K562 (cell line): Measurements from ENCODE around the gene UBE2K. TPM values are rescaled to one million over a fixed set of nuclear protein-coding genes. Genes with fewer than 3 reads are reported as not detected.

Experiments
- ATAC-seq: fragments of 200-7000 bp; cut with Tn5 transposase; 3 replicates; pipeline ENCODE4 v1.9.1; 2020; ENCODE audit warnings: moderate library complexity
- BruUV-seq: library from RNA; stranded (reverse); fragments of 400-500 nt; replicated peaks from 2 replicates; lab custom pipeline; 2021; lab: Mats Ljungman, UMichigan
- CTCF ChIA-PET: fragments of 300-600 bp; formaldehyde crosslinking; extraction: SDS; loops from one replicate; lab custom pipeline; 2021; ENCODE audit warnings: low intra/inter-chr PET ratio; lab: Yijun Ruan, JAX
- POLR2A ChIA-PET: fragments of 300-600, 350-650 bp; sonication (Branson Sonifier 250); formaldehyde crosslinking; extraction: SDS; loops from one replicate; lab custom pipeline; 2021; ENCODE audit warnings: antibody characterized with exemption, inconsistent platforms; lab: Yijun Ruan, JAX
- DNase-seq, 4 experiments: peaks; one replicate each; pipeline versions ENCODE4 v3.0.0 to v3.0.0-alpha.2; 2011 to 2018; ENCODE audit warnings: low spot score in 3 of 4, mixed read lengths in 3 of 4; ENCODE audit errors: extremely low read depth in 1 of 4
- FAIRE-seq: peaks from 2 replicates; lab custom pipeline; 2011; peaks lifted over from hg19 to GRCh38; lab: Jason Lieb, UNC
- H2AFZ ChIP-seq: 2 replicates; pipeline ENCODE4 v1.6.0; 2011; ENCODE audit warnings: low read depth, low read length, control low read depth, inconsistent platforms
- H3K27ac ChIP-seq: fragments of 200-600 bp; 3 replicates; pipeline ENCODE4 v1.8.0; 2011; ENCODE audit warnings: low read depth, mild to moderate bottlenecking, control low read depth, inconsistent platforms, low read length, moderate library complexity, mixed read lengths; ENCODE audit errors: extremely low read depth
- H3K27me3 ChIP-seq, 2 experiments: fragments of 300-600 bp in 1 of 2; 2 replicates in 1 of 2; 3 replicates in 1 of 2; pipeline versions ENCODE4 v1.6.0 to v1.8.0; 2011; ENCODE audit warnings: inconsistent platforms in 2 of 2, low read length in 2 of 2, mild to moderate bottlenecking in 1 of 2, mixed read lengths in 1 of 2, moderate library complexity in 1 of 2; ENCODE audit not compliant: control insufficient read depth in 2 of 2, insufficient read depth in 2 of 2
- H3K36me3 ChIP-seq: fragments of 300-600 bp; 3 replicates; pipeline ENCODE4 v1.8.0; 2011; ENCODE audit warnings: mild to moderate bottlenecking, low read length, inconsistent platforms; ENCODE audit not compliant: control insufficient read depth, insufficient read depth
- H3K4me1 ChIP-seq, 2 experiments: fragments of 200-600 bp in 1 of 2; replicated peaks in 1 of 2; 2 replicates in 1 of 2; 3 replicates in 1 of 2; pipeline versions ENCODE4 v1.5.1 to v1.8.0; 2011; ENCODE audit warnings: inconsistent platforms in 2 of 2, low read length in 2 of 2, mild to moderate bottlenecking in 1 of 2, mixed read lengths in 1 of 2, moderate library complexity in 1 of 2; ENCODE audit not compliant: control insufficient read depth in 2 of 2, insufficient read depth in 2 of 2
- H3K4me2 ChIP-seq: 2 replicates; pipeline ENCODE4 v1.6.1; 2011; ENCODE audit warnings: low read length, control low read depth, inconsistent platforms, mixed read lengths; ENCODE audit not compliant: insufficient read depth
- H3K4me3 ChIP-seq: fragments of 200-600 bp; sonication (generic), shearing (Covaris generic); 2 replicates; pipeline ENCODE4 v1.5.1; 2016; ENCODE audit warnings: control low read depth, inconsistent platforms
- H3K79me2 ChIP-seq: fragments of 200-600 bp; 3 replicates; pipeline ENCODE4 v1.8.0; 2011; ENCODE audit warnings: low read length, inconsistent platforms; ENCODE audit not compliant: control insufficient read depth, insufficient read depth
- H3K9ac ChIP-seq, 2 experiments: 2 replicates each; pipeline versions ENCODE4 v1.6.0 to v1.6.1; 2011; ENCODE audit warnings: low read depth in 2 of 2, low read length in 2 of 2, control low read depth in 1 of 2, inconsistent platforms in 1 of 2, mild to moderate bottlenecking in 1 of 2, mixed read lengths in 1 of 2; ENCODE audit not compliant: insufficient read depth in 1 of 2
- H3K9me1 ChIP-seq: one replicate; pipeline ENCODE4 v1.6.0; 2011; ENCODE audit warnings: inconsistent platforms, mild to moderate bottlenecking, low read length, moderate library complexity; ENCODE audit not compliant: control insufficient read depth, insufficient read depth
- H3K9me3 ChIP-seq: replicated peaks from 2 replicates; pipeline ENCODE4 v1.5.1; 2011; ENCODE audit warnings: low read depth, low read length, inconsistent platforms; ENCODE audit not compliant: control insufficient read depth, insufficient read depth
- H4K20me1 ChIP-seq: replicated peaks from 2 replicates; pipeline ENCODE4 v1.6.1; 2011; ENCODE audit warnings: low read length, inconsistent platforms, mixed read lengths; ENCODE audit not compliant: control insufficient read depth, insufficient read depth
- ARID2 ChIP-seq: fragments of 450-650 bp; IDR thresholded peaks from 2 replicates; pipeline ENCODE4 v1.6.1; 2017; ENCODE audit warnings: antibody characterized with exemption, mild to moderate bottlenecking
- ESRRB ChIP-seq: fragments of 250-450 bp; sonication (Bioruptor Pico); IDR thresholded peaks from 2 replicates; pipeline ENCODE4 v1.5.0; 2020; ENCODE audit warnings: mild to moderate bottlenecking, moderate library complexity, borderline replicate concordance
- HDAC3 ChIP-seq: fragments of 450-650 bp; IDR thresholded peaks from 2 replicates; pipeline ENCODE4 v1.6.1; 2018; ENCODE audit warnings: borderline replicate concordance, mild to moderate bottlenecking, moderate library complexity; ENCODE audit not compliant: partially characterized antibody
- NFIC ChIP-seq: fragments of 450-650 bp; IDR thresholded peaks from 2 replicates; pipeline ENCODE4 v1.6.1; 2017; ENCODE audit warnings: mild to moderate bottlenecking, inconsistent platforms
- TEAD4 ChIP-seq, 2 experiments: sonication (generic) in 1 of 2; formaldehyde crosslinking in 1 of 2; IDR thresholded peaks; 2 replicates each; pipeline versions ENCODE4 v1.6.1 to v1.8.0; 2012 to 2022; ENCODE audit warnings: borderline replicate concordance in 1 of 2, inconsistent platforms in 1 of 2, low read length in 1 of 2, mild to moderate bottlenecking in 1 of 2, missing genetic modification reagents in 1 of 2
- YBX1 ChIP-seq: fragments of 450-650 bp; IDR thresholded peaks from 2 replicates; pipeline ENCODE4 v1.7.1; 2016; ENCODE audit warnings: mild to moderate bottlenecking
- ZNF592 ChIP-seq: fragments of 450-650 bp; IDR thresholded peaks from 2 replicates; pipeline ENCODE4 v1.6.1; 2017; ENCODE audit warnings: antibody characterized with exemption, mild to moderate bottlenecking
- ZSCAN32 ChIP-seq: fragments of 450-650 bp; formaldehyde crosslinking; IDR thresholded peaks from 2 replicates; pipeline ENCODE4 v1.4.0; 2020; ENCODE audit warnings: mild to moderate bottlenecking, moderate library complexity
- WGBS: fragments of 100-300 bp; shearing (Covaris generic); methylation state at CpG from one replicate; pipeline ENCODE4 v1.1.6; 2016; ENCODE audit warnings: low coverage, mixed read lengths; ENCODE audit not compliant: insufficient coverage; ENCODE audit errors: missing lambda C conversion rate; 5-methylcytosine and 5-hydroxymethylcytosine counted together
- in situ Hi-C: fragments of 300-500 bp; cut with MboI; formaldehyde crosslinking; loops from 4 replicates; pipeline ENCODE4 v1.15.0; 2018; ENCODE audit warnings: inconsistent platforms, mixed read lengths
- intact Hi-C: fragments of 100-400 bp; cut with micrococcal nuclease; formaldehyde crosslinking; loops from 2 replicates; pipeline ENCODE4 v1.14.2; 2022
- polyA plus RNA-seq, 8 experiments: library from polyadenylated mRNA; depleted of rRNA in 4 of 8; stranded (reverse) in 5 of 8; unstranded in 3 of 8; fragments of >200 nt; fragmentation: Nextera tagmentation in 2 of 8; fragmentation: Illumina TruSeq in 1 of 8; extraction: Ambion mirVana in 2 of 8; extraction: Trizol in 1 of 8; gene quantifications; 2 replicates each; pipeline versions ENCODE4 v1.2.1 to v1.2.3, GENCODE V29; 2011 to 2014; ENCODE audit warnings: inconsistent platforms in 1 of 8, missing spikeins in 1 of 8
- total RNA-seq, 7 experiments: library from RNA; depleted of rRNA in 6 of 7; stranded (reverse); fragments of >200 nt in 6 of 7; fragmentation: Illumina TruSeq in 2 of 7; extraction: Trizol in 2 of 7; gene quantifications; 2 replicates each; pipeline versions ENCODE4 v1.2.1 to v1.2.3, GENCODE V29; 2011 to 2021; ENCODE audit warnings: low replicate concordance in 1 of 7
- TF ChIP-seq, protein P1 (sequence below): sonication (generic); formaldehyde crosslinking; IDR thresholded peaks from 2 replicates; pipeline ENCODE4 v1.8.1; 2023; ENCODE audit warnings: mild to moderate bottlenecking, missing genetic modification reagents, moderate library complexity
- TF ChIP-seq, protein P2 (sequence below): sonication (generic); formaldehyde crosslinking; IDR thresholded peaks from 2 replicates; pipeline ENCODE4 v1.5.0; 2020; ENCODE audit warnings: missing genetic modification reagents
- TF ChIP-seq, protein P3 (sequence below): fragments of 450-650 bp; IDR thresholded peaks from 2 replicates; pipeline ENCODE4 v1.6.1; 2018; ENCODE audit not compliant: partially characterized antibody

The UBE2K gene
- total and polyA plus RNA-seq, 9 of the 15 experiments (the other 6 are each of a cell fraction or from before 2014, with no cell fraction given), result 29.8 to 190 (median 62.6) TPM

DNA sequence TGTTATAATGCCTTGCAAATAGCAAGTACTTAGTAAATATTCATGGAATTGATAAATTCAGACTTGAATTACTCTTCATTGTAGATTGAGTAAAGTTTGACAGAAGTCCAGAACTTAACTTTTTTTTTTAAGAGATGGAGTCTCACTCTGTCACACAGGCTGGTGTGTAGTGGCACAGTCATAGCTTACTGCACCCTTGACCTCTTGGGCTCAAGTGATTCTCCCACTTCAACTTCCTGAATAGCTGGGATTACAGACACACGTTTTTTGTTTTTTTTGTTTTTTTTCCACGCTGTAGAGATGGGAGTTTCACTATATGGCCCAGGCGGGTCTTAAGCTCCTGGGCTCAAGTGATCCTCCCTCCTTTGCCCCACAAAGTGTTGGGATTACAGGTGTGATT is 32.1 kb downstream of the UBE2K start:
- peaks cover 3 to 12% of the 10 kb centered on the region in 2 experiments; a peak in 4 of 5 replicates for H3K4me1 ChIP-seq
- no peak overlapping the region for H3K9ac ChIP-seq
- POLR2A ChIA-PET, result interaction anchor here (1.4 to 1.7 kb wide), 2 partner anchors 10 to 11 kb away, joined by 4 to 6 read pairs; no protein-coding TSS in a partner anchor
- no peak overlapping the region for H3K4me3 ChIP-seq
- H2AFZ ChIP-seq, result no peak overlapping the region
- peaks cover 28% of the 10 kb centered on the region; the same call in 1 of the 3 replicates for H3K36me3 ChIP-seq
- TF ChIP-seq NFIC, result no peak
- TF ChIP-seq ZSCAN32 (CRISPR knock-in tag), result no peak
- TF ChIP-seq, protein P1, sequence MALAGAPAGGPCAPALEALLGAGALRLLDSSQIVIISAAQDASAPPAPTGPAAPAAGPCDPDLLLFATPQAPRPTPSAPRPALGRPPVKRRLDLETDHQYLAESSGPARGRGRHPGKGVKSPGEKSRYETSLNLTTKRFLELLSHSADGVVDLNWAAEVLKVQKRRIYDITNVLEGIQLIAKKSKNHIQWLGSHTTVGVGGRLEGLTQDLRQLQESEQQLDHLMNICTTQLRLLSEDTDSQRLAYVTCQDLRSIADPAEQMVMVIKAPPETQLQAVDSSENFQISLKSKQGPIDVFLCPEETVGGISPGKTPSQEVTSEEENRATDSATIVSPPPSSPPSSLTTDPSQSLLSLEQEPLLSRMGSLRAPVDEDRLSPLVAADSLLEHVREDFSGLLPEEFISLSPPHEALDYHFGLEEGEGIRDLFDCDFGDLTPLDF, result no peak
- TF ChIP-seq, protein P2, sequence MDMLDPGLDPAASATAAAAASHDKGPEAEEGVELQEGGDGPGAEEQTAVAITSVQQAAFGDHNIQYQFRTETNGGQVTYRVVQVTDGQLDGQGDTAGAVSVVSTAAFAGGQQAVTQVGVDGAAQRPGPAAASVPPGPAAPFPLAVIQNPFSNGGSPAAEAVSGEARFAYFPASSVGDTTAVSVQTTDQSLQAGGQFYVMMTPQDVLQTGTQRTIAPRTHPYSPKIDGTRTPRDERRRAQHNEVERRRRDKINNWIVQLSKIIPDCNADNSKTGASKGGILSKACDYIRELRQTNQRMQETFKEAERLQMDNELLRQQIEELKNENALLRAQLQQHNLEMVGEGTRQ (CRISPR knock-in tag), result no peak
- no peak for TF ChIP-seq TEAD4 (IDR thresholded peaks at IDR 0.05; ENCODE audit: low read length)
- no peak for TF ChIP-seq TEAD4 (CRISPR knock-in tag; IDR thresholded peaks at IDR 0.05; ENCODE audit: borderline replicate concordance)
- no peak for TF ChIP-seq ARID2
- TF ChIP-seq ESRRB, result no peak
- no peak for TF ChIP-seq ZNF592
- no peak for TF ChIP-seq HDAC3
- TF ChIP-seq, protein P3, sequence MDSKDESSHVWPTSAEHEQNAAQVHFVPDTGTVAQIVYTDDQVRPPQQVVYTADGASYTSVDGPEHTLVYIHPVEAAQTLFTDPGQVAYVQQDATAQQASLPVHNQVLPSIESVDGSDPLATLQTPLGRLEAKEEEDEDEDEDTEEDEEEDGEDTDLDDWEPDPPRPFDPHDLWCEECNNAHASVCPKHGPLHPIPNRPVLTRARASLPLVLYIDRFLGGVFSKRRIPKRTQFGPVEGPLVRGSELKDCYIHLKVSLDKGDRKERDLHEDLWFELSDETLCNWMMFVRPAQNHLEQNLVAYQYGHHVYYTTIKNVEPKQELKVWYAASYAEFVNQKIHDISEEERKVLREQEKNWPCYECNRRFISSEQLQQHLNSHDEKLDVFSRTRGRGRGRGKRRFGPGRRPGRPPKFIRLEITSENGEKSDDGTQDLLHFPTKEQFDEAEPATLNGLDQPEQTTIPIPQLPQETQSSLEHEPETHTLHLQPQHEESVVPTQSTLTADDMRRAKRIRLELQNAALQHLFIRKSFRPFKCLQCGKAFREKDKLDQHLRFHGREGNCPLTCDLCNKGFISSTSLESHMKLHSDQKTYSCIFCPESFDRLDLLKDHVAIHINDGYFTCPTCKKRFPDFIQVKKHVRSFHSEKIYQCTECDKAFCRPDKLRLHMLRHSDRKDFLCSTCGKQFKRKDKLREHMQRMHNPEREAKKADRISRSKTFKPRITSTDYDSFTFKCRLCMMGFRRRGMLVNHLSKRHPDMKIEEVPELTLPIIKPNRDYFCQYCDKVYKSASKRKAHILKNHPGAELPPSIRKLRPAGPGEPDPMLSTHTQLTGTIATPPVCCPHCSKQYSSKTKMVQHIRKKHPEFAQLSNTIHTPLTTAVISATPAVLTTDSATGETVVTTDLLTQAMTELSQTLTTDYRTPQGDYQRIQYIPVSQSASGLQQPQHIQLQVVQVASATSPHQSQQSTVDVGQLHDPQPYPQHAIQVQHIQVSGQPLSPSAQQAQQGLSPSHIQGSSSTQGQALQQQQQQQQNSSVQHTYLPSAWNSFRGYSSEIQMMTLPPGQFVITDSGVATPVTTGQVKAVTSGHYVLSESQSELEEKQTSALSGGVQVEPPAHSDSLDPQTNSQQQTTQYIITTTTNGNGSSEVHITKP, result no peak
- TF ChIP-seq YBX1, result no peak
- H3K9me3 ChIP-seq, result no peaks in the 10 kb centered on the region
- no peak overlapping the region for H3K4me2 ChIP-seq
- 58% methylated on average over 3 of the region's 3 CpGs for WGBS
- CTCF ChIA-PET, result no interaction called here
- DNase-seq (no peak), ATAC-seq (peak; percentile 13; the same call in 1 of the 3 replicates), FAIRE-seq (no peak)
- BruUV-seq, result no TSS peak
- no peak overlapping the region; the same call in 2 of the 3 replicates for H3K27ac ChIP-seq
- intact Hi-C loops, result no loop called here
- peaks cover 19% of the 10 kb centered on the region for H4K20me1 ChIP-seq
- H3K79me2 ChIP-seq, result peaks cover 99% of the 10 kb centered on the region
- in situ Hi-C loops, result no loop called here
- no peaks in the 10 kb centered on the region for H3K27me3 ChIP-seq
- H3K9me1 ChIP-seq, result no peaks in the 10 kb centered on the region
